Measurements from ENCODE around the gene RNF144A.

DNA sequence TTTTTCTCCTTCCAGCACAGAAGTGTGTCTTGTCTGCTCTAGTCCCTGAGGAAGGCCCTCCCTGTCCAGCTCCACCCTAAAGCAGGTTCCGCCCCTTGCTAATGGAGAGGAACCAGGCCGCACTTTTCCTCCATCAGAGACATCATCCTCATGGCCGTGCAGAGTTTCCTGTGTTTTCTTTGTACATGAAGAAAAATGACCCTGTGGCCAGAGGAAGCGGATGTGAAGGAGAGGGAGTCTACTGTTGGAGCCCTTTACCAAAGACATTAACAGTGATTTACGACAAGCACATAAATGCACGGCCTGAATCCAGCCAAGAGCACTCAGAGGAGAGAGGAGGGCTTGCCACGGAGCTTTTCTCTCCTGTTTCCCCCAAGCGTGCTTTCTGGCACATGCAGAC lies 109.5 kb downstream of the RNF144A start:
- TF ChIP-seq, protein P1, sequence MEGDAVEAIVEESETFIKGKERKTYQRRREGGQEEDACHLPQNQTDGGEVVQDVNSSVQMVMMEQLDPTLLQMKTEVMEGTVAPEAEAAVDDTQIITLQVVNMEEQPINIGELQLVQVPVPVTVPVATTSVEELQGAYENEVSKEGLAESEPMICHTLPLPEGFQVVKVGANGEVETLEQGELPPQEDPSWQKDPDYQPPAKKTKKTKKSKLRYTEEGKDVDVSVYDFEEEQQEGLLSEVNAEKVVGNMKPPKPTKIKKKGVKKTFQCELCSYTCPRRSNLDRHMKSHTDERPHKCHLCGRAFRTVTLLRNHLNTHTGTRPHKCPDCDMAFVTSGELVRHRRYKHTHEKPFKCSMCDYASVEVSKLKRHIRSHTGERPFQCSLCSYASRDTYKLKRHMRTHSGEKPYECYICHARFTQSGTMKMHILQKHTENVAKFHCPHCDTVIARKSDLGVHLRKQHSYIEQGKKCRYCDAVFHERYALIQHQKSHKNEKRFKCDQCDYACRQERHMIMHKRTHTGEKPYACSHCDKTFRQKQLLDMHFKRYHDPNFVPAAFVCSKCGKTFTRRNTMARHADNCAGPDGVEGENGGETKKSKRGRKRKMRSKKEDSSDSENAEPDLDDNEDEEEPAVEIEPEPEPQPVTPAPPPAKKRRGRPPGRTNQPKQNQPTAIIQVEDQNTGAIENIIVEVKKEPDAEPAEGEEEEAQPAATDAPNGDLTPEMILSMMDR (IDR thresholded peaks at IDR 0.05) = no peak
- TF ChIP-seq POLR2A (IDR thresholded peaks at IDR 0.05) (no peak), EP300 (IDR thresholded peaks at IDR 0.05) (no peak)

All from ovary (tissue), 3 donors.